Stimulated activated CD4-positive, alpha-beta T cell treated with anti-CD3 and anti-CD28 coated beads, Interleukin-1b, Interleukin-23, amount 100 ng/mL, for 24 hours (primary cell): ENCODE measurements around the gene DNM3.
"Not testable (repeated sequence)": the region's sequence is repeated elsewhere in the genome, so short reads cannot be mapped to it uniquely, and the experiment has no call there.

Experiments
- DNase-seq, 4 experiments: peaks; one replicate each; pipeline ENCODE4 v3.0.0-alpha.2; 2020; ENCODE audit warnings: low read depth in 4 of 4, low spot score in 1 of 4

Gene DNM3

DNA sequence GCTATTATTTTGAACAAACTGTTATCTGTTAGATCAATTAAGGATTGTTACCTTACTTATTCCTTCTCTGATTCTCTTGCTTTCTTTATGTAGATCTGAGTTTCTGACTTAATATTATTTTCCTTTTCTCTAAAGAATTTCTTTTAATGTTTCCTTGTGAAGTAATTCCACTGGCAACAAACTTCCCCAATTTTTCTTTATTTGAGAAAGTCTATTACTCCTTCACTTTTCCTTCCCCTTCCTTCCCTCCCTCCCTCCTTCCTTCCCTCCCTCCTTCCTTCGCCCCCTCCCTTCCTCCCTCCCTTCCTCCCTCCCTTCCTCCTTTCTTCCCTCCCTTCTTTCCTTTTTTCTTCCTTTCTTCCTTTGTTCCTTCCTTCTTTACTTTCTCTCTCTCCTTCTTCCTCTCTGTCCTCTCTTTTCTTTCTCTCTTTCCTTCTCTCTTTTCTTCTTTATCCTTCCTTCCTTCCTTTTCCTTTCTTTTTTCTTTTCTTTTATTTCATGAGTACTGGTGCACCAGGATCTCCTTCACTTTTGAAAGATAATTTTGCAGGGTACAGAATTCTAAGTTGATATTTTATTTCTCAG lies 177.5 kb downstream of the DNM3 start:
- DNase-seq = no peak

DNA sequence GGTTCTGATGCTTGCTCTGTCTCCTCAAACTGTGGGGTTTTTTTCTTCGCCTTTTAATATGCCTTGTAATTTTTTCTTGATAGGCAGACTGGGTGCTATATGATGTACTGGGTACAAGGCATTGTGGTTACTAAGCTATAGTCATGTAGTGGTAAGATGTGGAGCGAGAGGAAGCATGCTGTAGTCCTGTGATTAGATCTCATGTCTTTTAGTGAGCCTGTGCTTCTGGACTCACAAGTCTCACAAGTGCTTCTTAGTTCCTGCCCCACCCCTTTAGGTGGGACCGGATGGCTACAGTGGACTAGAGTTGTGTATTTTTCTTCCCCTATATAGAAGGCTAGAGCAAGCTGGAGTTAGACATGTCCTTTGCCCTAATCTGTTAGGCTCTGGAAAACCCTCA lies 178.7 kb downstream of the DNM3 start:
- no peak for DNase-seq

DNA sequence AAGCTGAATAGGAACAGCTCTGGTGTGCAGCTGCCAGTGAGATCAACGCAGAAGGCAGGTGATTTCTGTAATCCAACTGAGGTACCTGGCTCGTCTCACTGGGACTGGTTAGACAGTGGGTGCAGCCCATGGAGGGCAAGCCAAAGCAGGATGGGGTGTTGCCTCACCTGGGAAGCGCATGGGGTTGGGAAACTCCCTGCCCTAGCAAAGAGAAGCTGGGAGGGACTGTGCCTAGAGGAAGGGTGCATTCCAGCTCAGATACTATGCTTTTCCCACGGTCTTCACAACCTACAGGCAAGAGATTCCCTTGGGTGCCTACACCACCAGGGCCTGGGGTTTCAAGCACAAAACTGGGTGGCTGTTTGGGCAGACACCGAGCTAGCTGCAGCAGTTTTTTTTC lies 183.2 kb downstream of the DNM3 start:
- no peak for DNase-seq

DNA sequence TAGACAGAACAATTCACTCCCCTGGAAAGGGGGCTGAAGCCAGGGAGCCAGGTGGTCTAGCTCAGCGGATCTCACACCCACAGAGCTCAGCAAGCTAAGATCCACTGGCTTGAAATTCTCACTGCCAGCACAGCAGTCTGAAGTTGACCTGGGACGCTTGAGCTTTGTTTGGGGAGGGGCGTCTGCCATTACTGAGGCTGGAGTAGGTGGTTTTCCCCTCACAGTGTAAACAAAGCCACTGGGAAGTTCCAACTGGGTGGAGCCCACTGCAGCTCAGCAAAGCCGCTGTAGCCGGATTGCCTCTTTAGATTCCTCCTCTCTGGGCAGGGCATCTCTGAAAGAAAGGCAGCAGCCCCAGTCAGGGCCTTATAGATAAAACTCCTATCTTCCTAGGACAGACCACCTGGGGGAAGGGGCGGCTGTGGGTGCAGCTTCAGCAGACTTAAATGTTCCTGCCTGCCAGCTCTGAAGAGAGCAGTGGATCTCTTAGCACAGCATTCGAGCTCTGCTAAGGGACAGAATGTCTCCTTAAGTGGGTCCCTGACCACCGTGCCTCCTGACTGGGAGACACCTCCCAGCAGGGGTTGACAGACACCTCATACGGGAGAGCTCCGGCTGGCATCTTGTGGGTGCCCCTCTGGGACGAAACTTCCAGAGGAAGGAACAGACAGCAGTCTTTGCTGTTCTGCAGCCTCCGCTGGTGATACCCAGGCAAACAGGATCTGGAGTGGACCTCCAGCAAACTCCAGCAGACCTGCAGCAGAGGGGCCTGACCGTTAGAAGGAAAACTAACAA lies 183.8 kb downstream of the DNM3 start:
- not testable (repeated sequence) for DNase-seq

DNA sequence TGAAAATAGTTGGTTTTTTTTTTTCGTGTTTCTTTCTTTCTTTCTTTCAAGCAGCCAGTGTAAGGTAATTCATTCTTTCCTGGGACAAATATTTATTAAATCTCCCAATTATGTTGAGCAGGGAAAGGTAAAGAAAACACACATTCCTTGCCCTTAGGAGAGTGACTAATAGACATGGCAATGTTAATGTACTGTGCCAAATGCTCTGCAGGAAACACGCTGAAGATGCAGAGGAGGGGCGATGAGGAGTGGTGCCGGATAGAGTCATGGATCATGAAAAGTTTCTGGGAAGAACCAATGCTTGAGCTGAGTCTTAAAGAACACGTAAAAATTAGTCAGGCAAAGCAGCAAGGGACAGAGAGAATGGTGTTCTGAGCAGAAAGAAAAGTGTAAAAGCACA lies 199.2 kb downstream of the DNM3 start:
- DNase-seq = no peak

DNA sequence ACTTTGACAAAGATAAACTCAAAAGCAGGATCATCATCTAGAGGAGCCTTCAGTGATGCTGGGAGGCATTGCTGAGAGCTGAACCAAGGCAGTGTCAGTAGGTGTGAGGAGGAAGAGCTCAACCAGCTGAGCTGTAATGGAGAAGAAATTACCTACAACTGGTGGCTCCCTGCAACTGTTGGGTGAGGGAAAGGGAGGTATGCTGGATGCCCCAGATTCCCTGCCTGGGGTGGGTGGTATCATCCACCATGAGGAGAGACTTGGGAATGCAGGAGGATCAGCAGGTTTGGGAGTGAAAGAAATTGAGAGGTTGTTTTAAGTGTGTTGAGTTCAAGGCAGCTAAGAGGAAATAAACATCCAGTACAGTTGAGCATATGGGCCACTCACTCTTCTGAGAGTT lies 199.8 kb downstream of the DNM3 start:
- DNase-seq = no peak

DNA sequence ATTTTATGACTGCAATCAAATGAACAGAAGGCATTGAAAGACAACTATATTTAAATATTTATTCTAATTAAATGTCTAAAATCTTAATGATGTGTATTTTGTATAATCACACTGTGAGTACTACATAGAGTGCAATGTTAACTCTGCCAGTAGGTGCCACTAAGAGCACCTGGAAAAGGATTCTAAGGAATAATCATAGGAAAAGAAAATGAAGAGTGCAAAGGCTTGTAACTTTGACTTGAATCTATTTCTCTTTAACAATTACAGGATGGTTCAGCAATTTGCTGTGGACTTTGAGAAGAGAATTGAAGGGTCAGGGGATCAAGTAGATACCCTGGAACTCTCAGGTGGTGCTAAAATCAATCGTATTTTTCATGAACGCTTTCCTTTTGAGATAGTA lies 200.4 kb downstream of the DNM3 start:
- no peak for DNase-seq

DNA sequence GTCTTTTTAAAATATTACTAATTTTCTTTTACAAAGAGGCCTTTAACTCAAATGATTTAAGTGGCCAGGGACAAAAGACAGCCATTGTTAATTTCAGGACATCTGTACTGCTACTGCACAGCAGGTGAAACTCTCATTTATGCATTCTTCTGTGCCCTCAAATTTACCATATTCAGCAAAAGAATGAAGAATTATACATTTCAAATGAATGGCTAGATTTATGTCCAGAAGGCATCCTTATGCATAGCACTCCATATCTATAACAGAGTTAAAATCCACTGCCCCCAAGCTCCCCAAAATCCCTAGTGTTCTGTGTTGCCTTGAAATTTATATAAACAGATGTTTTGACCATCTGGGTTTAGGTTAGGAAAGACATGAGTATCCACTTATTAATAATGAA lies 202.6 kb downstream of the DNM3 start:
- no peak for DNase-seq

DNA sequence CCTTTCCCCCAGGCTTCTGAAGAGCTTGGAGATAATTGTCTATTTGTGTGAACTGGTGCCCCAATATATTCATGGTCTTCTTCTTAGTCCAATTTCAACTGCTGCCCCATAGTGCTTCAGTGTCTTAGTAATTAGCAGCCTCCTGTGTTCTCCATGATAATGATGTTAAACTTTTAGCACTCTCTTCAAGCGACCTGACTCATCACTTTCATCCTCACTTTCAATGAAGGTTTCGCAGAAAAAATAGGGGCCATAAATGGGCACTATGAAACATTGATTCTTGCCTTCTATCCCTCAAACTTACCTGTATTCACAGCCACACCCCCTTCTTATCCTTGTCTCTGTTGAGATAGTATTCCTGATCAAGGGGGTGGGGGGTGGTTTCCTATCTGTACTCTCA lies 210.6 kb downstream of the DNM3 start:
- DNase-seq = no peak

DNA sequence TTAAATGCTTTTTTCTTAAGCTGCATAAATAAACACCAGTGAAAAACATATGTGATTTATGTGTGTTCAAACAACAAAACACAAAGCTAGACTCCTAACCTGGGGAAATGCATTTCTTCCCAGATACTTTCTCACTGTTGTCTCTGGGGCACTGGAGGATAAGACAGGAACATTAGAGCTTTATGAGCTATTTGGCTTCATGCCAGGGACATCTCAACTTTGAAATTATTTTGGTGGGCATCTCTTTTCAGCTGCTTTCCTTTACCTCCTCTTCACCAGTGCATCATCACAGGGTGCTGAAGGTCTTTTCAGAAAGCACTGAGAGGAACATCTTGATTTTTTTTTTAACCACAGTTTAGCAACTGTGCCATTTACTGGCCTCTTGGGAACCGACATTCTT lies 212.9 kb downstream of the DNM3 start:
- no peak for DNase-seq

DNA sequence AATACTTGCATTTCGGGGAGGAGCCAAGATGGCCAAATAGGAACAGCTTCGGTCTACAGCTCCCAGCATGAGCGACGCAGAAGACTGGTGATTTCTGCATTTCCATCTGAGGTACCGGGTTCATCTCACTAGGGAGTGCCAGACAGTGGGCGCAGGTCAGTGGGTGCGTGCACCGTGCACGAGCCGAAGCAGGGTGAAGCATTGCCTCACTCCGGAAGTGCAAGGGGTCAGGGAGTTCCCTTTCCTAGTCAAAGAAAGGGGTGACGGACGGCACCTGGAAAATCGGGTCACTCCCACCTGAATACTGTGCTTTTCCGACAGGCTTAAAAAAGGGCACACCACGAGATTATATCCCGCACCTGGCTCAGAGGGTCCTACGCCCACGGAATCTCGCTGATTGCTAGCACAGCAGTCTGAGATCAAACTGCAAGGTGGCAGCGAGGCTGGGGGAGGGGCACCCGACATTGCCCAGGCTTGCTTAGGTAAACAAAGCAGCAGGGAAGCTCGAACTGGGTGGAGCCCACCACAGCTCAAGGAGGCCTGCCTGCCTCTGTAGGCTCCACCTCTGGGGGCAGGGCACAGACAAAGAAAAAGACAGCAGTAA lies 214.6 kb downstream of the DNM3 start:
- not testable (repeated sequence) for DNase-seq

DNA sequence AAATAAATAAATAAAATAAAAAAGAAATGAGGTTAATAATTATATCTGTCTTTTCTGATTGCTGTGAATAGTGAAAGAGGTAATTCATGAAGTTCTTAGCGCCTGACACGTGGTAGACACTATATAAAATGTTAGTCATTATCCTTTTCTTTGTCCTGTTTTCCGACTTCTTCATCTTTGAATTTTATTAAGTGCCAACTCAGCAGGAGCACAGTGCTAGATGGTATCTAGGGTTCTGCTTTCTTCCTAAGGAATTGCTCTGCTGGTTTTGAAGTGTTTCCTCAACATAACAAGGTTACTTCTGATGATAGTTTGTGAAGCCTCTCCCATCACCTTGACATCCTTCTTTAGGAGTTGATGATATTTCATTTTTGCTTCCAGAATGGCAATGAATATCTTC lies 227.0 kb downstream of the DNM3 start:
- DNase-seq = no peak

DNA sequence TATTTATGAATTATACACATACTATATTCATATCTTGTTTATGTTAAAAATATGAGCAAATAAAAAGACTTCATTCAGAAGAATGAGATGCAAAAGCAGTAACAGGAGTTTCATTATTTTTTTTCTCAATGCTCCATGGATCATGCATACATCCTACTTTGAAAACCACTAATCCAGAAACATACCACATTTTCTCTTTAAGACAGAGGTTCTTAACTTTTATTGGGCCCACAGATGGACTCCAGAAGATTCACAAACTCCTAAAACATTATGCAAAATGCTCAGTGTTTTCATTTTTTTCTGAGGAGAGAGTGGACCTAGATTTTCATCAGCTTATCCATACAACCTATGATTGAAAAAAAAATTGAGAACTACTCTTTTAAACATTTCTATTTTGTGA lies 227.8 kb downstream of the DNM3 start:
- DNase-seq = no peak

DNA sequence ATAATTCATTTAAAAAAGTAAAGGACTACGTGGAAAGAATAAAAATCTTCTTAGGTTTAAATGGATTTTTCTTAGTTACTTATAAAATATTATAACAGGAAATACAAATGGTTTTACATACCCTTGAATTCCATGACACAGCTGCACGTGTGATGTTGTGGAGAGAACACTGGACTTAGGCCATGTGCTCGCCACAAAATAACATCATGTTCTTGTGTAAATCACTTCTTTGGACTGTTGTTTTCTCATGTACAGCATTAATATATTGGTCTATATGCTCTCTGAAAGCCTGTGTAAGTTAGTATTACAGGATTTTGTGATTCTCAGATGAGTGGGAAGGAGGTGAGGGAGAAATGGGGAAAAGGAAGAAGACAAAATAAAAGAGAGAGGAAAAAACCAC lies 228.2 kb downstream of the DNM3 start:
- no peak for DNase-seq

DNA sequence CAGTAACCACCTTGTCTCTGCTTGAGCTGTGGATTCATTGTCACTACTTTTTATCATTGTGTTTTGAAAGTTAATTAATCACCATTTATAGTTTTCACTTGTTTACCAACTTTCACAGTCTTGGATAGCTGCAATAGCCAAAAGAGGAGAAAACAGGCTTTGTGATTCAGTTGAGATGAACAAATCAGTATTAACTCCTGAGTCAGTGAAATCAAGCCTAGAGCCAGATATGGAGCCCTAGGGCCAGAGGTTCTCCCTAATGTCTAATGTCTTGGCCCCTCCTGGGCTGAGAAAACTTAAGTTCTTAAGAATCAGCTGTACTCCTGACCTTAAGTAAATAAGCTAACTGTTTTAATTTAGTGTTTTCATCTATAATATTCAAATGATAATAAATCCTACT lies 228.8 kb downstream of the DNM3 start:
- no peak for DNase-seq

DNA sequence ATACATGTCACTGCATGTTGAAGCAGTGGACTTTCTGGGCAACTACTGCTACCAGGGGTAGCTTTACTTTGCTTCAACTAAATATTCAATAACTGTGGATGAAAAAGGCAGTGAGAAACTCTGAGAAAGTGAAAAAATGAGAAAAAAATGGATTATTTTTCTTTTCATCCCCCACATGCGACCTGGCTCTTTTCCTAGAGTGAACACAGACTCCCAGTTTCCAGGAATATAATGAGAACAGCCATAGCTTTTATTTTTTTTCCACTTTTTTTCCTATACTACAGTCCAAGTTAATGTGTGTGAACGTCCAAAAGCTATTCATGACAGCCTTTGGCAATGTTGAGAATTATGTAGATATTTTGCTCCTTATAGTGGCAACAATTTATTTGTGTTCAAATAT lies 230.4 kb downstream of the DNM3 start:
- no peak for DNase-seq

DNA sequence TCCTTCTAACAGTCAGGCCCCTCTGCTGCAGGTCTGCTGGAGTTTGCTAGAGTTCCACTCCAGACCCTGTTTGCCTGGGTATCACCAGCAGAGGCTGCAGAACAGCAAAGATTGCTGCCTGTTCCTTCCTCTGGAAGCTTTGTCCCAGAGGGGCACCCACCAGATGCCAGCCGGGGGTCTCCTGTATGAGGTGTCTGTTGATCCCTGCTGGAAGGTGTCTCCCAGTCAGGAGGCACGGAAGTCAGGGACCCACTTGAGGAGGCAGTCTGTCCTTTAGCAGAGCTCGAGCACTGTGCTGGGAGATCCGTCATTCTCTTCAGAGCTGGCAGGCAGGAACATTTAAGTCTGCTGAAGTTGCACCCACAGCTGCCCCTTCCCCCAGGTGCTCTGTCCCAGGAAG lies 238.6 kb downstream of the DNM3 start:
- DNase-seq = not testable (repeated sequence)

DNA sequence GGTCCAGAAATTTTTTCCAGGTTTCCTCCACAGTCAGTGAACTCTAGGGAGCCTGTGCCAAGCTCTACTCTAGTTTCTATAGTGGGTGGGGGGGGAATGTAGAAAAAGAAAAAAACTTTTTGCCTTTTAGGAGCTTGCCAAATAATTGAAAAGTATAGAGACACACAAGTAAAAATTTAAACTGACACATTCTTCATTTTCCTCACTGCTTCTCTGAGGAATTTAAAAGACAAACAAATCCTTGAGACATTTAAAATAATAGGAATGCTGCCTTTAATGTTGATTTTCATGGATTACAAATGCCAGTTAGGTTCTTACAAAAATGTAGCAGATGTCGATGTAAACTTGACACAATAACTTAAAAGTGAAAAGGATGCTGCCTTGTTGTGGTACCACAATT lies 241.9 kb downstream of the DNM3 start:
- no peak for DNase-seq

DNA sequence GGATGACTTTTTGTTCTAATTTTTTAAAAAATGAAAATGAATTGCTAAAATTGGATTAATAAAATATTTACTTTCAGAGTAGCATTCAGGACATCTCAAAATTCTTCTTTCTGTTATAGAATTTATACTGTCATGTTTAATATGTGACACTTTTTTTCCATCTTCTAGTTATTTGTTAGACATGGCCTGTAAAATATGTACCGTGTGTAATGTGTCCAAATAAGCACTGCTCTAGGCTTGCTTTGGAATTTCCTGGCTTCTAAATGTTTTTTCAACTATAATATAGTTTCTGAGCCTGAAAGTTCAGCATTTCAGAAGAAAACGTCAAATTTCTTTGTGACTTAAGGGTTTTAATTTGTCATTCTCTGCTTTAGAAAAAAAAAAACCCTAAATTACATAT lies 243.6 kb downstream of the DNM3 start:
- DNase-seq = no peak

DNA sequence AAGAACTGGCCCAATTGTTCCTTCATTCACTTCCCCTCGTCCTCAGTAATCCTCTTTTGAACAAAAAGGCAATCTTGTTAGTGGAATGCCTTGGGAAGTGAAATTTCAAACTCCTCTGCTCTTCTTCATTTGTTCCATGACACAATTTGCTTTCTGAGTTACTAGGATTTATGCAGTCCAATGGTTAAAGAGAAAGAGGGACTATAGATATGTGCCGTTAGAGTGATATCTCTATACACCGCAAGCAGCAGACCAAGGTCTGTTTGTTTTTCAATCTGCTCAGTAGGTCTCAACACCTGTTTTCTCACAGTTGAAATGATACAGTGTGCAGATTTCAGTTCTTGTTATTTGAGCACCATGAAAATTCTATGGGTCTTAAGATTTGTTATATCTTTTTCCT lies 244.0 kb downstream of the DNM3 start:
- no peak for DNase-seq

DNA sequence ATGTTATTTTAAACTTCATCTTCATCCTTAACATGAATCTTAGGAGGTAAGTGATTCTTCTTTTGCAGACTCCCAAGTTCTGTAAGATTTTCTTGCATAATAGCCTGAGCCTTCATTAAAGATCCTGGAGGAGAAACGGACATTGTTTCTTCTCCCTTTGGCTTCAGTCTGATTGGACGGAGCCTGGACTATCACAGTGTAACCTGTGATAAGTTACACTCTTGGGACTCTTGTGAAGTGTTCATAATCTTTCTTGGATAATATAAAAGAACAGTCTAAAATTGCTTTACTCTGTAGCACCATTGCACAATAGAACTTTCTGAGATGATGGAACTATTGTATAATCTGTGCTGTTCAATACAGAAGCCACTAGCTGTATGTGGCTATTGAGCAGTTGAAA lies 244.8 kb downstream of the DNM3 start:
- no peak for DNase-seq

DNA sequence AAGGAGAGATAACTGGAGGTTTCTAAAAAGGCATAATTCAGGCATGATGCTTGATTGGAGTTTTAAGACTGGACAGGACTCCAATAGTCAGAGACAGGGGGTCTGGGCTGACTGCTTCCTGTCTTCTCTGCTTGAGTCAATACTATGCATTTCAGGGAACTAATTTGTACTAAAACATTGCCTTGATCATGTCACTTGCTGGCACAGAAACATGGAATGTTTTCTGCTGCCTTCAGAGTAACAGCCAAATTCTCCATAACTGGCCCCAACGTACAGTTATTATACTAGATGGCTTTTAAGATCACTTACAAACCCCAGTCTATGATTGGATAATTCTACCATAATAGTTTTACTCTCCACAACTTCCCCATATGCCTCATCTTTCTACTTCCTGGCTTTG lies 247.0 kb downstream of the DNM3 start:
- DNase-seq = no peak
